Fibroblast of skin of right quadriceps (primary cell): ENCODE results near the gene SLC18B1.

Source experiments
- DNase-seq: peaks from one replicate; pipeline ENCODE4 v3.0.0-alpha.2; 2013

SLC18B1 gene

DNA sequence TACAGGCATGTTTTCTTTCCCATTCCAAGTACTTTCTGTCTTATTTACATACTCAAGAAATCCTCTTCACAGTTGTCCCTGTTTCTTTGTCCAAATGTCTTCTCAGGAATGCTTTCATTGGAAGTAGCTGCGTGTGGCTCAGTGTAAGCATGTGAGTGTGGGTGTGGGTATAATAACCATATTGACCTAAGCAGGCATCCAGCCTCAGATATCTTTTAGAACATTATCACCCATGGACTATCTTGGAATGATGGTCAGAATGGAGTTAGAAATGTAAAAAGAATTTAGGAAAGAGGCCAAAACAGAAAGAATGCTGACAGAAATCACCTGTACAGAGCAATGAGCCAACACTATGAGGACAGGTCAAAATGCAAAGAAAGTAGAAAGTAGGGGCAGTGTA lies 57.2 kb downstream of the SLC18B1 start:
- no peak for DNase-seq

DNA sequence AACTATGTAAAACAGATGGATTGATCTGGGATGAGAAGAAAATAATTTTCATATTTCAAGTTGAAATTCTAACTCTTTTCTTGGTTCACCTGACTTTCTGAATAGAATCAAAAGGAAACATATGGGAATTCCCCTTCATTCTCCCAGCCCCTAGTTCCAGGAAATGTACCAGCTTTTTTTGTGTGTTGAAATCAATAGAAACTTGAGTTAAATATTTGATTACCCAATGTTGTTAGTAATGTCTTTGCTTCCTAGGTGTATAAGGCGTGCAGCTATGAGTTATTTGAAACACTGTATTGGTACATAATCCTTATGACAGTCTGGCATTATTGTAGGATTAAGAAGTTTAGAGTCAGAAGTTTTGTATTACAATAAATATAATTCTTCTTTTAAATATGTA lies 62.2 kb downstream of the SLC18B1 start:
- DNase-seq, result no peak

DNA sequence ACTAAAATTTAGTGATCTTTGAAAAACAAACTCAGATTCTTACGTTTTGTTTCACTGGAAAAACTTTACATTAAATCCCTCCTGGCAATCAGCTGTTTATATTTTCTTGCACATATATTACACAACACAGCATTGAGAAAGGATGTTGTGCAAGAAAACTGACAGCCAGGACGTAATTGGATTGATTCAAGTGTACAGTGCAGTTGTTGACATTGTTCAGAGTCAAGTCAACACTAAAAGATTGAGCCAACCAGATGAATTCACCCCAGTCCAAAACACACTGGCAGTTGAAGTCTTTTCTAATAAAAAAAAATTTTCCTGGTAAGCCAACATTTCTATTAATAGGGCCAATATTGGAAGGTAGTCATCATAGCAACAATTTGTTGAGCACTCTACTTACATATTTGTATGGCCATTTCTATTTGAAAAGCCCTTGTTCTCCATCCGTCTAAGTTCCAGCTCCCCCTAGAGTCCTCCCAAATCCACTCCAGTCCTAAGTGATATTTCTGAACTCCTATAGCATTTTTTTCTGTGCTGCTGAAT lies 63.7 kb downstream of the SLC18B1 start:
- DNase-seq, result no peak

DNA sequence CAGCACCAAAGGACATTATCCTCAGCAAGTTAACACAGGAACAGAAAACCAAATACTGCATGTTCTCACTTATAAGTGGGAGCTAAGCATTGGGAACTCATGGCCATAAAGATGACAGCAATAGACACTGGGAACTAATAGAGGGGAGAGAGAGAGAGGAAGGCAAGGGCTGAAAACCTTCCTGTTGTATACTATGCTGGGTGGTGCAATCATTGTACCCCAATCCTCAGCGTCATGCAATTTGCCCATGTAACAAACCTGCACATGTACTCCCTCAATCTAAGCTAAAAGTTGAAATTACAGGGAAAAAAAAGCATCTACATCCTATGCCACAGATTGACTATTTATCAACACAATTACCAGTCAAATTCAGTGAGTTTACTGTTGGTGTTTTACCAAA lies 64.6 kb downstream of the SLC18B1 start:
- no peak for DNase-seq

DNA sequence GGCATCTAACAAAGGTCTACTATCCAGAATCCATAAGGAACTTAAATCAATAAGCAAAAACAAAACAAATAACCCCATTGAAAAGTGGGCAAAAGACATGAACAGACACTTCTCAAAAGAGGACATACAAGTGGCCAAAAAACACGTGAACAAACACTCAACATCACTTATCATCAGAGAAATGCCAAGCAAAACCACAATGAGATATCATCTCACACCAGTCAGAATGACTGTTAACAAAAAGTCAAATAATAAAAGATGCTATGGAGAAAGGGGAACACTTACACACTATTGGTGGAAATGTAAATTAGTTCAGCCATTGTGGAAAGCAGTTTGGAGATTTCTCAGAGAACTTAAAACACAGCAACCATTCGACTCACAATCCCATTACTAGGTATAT lies 65.2 kb downstream of the SLC18B1 start:
- no peak for DNase-seq

DNA sequence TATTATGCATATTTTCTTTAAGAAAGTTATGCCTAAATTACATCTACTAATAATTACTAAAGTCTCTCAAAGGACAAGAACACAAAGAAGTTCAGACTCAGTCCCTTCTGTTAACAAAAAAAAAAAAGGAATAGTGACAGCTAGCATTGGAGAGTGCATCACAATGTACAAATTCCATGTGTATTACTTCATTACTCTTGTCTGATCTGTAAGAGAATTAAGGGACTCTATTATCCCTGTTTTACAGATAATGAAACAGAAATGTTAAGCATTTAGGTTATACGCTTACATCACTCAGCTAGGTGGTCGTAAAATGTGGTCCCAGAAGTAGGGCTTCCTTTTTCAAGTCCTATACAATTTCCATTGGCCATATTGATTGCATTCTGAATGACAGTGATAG lies 67.4 kb downstream of the SLC18B1 start:
- no peak for DNase-seq

DNA sequence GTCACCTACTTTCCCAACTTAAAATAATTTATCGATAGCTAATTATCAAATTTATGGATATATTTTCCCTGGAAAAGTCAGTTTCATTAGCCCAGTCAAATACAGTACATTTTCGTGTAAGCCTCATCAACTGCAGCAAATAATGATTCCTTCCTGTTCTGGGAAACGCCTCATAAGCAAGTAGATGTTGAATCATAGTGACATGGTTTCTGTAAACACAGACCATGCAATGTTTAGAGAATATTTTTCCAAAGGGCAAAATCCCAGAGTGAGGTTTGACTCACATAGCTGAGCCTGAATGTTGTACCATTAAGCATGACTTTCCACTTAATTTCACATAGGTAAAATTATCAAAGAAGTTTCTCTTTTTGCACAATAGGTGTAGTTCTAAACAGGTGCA lies 67.9 kb downstream of the SLC18B1 start:
- DNase-seq, result no peak

DNA sequence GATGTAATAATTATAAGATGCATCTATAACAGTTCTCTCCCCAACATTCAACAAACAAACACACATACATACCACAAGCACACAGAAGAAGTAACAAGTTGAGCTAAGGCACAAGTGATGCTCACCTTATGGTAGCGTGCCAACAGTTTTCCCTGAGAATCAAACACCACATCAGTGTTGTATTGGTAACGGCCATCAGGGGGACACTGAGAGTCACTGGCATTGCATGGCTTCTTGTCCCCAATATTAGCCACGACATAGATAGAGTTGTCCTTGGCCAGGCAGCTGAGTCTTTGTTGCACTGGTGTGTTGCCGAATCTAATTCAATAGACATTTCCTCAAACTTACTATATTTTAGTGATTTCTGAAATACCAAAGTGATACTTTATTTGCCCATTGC lies 69.8 kb downstream of the SLC18B1 start:
- no peak for DNase-seq

DNA sequence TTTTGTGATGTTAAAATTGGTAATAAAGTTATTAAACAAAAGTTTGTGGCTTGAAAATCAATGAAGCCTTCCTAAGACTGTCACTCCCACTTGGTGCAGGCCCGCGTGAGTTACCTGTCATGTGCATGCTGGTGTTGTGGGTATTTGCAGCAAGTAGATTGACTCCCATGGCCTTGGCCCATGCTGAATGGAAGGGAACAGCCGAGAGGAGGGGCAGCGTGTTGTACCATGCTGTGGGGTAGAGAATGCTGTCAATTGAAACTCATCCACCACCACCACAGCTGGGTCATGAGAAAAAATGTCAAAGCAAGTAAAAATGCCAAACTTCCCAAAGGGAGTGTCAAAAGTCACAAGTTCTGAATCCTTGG lies 71.8 kb downstream of the SLC18B1 start:
- no peak for DNase-seq

DNA sequence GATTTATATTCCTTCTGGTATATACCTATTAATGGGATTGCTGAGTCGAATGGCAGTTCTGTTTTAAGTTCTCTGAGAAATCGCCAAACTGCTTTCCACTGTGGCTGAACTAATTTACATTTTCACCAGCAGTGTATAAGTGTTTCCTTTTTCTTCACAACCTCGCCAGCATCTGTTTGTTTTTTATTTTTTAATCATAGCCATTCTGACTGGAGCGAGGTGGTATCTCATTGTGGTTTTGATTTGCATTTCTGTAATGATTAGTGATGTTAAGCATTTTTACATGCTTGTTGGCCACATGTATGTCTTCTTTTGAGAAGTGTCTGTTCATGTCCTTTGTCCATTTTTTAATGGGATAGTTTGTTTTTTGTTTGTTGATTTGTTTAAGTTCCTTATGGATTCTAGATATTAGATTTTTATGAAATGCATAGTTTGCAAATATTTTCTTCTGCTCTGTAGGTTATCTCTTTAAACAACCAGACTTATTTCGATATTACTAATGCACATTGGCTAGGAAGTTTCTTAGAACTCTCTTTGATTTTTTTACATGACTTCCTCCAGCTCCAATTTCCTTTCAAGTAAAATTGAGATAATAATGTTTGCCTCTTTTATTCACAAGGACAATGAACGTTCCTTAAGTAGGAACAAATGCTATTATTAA lies 72.4 kb downstream of the SLC18B1 start:
- no peak for DNase-seq

DNA sequence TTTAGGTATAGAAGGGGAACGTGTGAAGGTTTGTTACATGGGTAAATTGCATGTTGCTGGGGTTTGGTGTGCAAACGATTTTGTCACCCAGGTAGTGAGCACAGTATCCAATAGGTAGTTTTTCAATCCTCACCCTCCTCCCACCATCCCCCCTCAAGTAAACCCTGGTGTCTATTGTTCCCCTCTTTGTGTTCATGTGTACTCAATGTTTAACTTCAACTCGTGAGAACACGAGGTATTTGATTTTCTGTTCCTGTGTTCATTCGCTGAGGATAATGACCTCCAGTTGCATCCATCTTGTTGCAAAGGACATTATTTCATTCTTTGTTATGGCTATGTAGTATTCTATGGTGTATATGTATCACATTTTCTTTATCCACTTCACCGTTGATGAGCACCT lies 73.0 kb downstream of the SLC18B1 start:
- DNase-seq, result no peak

DNA sequence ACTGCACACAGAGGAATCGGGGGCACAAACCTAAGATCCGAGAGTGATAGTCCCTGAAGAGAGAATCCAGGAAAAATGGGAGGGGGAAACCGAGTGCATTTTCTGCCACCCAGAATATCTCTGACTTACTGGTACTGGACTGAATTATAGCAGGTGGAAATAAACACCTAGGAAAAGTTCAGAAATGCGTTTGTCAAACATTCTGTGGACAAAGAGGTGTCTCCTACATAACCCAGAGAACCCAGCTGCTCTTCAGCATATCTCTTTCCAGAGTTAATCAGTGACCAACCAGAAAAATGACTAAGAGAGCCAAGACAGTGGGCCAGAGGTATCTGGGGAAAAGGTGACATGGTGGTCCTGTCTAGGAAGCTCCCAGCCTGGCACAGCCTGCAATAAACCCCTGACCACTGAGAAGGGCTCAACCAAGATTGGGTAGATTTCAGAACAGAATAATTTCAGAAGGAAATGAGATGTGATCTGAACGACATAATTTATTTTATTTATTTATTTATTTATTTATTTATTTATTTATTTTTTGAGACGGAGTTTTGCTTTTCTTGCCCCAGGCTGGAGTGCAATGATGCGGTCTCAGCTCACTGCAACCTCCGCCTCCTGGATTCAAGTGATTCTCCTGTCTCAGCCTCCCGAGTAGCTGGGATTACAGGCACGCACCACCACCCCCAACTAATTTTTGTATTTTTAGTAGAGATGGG lies 78.5 kb downstream of the SLC18B1 start:
- no peak for DNase-seq
